Gastroesophageal sphincter (tissue), 3 donors: Measurements from ENCODE around the gene EZH1.

Experiments
- EP300 ChIP-seq: sonication (generic); formaldehyde crosslinking; IDR thresholded peaks from one replicate; pipeline ENCODE4 v1.6.1; 2017; ENCODE audit warnings: antibody characterized with exemption, mild to moderate bottlenecking
- POLR2AphosphoS5 ChIP-seq: sonication (generic); formaldehyde crosslinking; IDR thresholded peaks from one replicate; pipeline ENCODE4 v1.6.1; 2017; ENCODE audit warnings: antibody characterized with exemption
- TF ChIP-seq, protein P1 (sequence below), 4 experiments: fragments of 200-600 bp in 2 of 4; fragments of 450-650 bp in 2 of 4; sonication (generic) in 1 of 4; IDR thresholded peaks; one replicate each; pipeline ENCODE4 v1.5.1; 2017 to 2019; ENCODE audit warnings: antibody characterized with exemption in 4 of 4, mild to moderate bottlenecking in 2 of 4, moderate library complexity in 2 of 4

- TF ChIP-seq, protein P1, sequence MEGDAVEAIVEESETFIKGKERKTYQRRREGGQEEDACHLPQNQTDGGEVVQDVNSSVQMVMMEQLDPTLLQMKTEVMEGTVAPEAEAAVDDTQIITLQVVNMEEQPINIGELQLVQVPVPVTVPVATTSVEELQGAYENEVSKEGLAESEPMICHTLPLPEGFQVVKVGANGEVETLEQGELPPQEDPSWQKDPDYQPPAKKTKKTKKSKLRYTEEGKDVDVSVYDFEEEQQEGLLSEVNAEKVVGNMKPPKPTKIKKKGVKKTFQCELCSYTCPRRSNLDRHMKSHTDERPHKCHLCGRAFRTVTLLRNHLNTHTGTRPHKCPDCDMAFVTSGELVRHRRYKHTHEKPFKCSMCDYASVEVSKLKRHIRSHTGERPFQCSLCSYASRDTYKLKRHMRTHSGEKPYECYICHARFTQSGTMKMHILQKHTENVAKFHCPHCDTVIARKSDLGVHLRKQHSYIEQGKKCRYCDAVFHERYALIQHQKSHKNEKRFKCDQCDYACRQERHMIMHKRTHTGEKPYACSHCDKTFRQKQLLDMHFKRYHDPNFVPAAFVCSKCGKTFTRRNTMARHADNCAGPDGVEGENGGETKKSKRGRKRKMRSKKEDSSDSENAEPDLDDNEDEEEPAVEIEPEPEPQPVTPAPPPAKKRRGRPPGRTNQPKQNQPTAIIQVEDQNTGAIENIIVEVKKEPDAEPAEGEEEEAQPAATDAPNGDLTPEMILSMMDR (IDR thresholded peaks at IDR 0.05): no peak
- TF ChIP-seq POLR2AphosphoS5 (no peak), EP300 (no peak)
Measured at GRCh38 chr17:42748908-42749798, 4.3 kb upstream of the EZH1 start.
